Upper lobe of right lung (tissue), 1 donor: ENCODE results near the gene BOC. TPM values are rescaled to one million over a fixed set of nuclear protein-coding genes. Genes with fewer than 3 reads are reported as not detected.

ENCODE experiments used
- ATAC-seq: fragments of 200-7000 bp; cut with Tn5 transposase; one replicate; pipeline ENCODE4 v1.9.1; 2020; ENCODE audit warnings: mild to moderate bottlenecking, moderate library complexity
- DNase-seq: peaks from one replicate; pipeline ENCODE4 v3.0.0-alpha.2; 2020
- H3K27ac ChIP-seq: fragments of 200-600 bp; one replicate; pipeline ENCODE4 v1.8.0; 2022
- H3K27me3 ChIP-seq: fragments of 200-600 bp; one replicate; pipeline ENCODE4 v1.8.0; 2022; ENCODE audit warnings: mild to moderate bottlenecking
- H3K36me3 ChIP-seq: fragments of 200-600 bp; one replicate; pipeline ENCODE4 v1.8.0; 2022
- H3K4me1 ChIP-seq: fragments of 200-600 bp; one replicate; pipeline ENCODE4 v1.8.0; 2022
- H3K4me3 ChIP-seq: fragments of 200-600 bp; one replicate; pipeline ENCODE4 v1.8.0; 2022; ENCODE audit warnings: mild to moderate bottlenecking
- H3K9me3 ChIP-seq: fragments of 200-600 bp; one replicate; pipeline ENCODE4 v1.8.0; 2022
- CTCF ChIP-seq: fragments of 200-600 bp; IDR thresholded peaks from one replicate; pipeline ENCODE4 v1.8.0; 2022; ENCODE audit warnings: antibody characterized with exemption
- intact Hi-C: fragments of 100-400 bp; cut with DNase I; formaldehyde crosslinking; loops from one replicate; pipeline ENCODE4 v1.11.0; 2022
- total RNA-seq: library from RNA; stranded (reverse); fragmentation: NEBNext Ultra II Directional; extraction: Animal tissue kit (Norgen Biotek cat#: 25700); gene quantifications from one replicate; pipeline ENCODE4 v1.2.1, GENCODE V29; 2021
- donor health status: DM: no; HTN: yes; CAD: no; lungs with severe emphysema.

BOC gene
- total RNA-seq, 1 donor from 2014 or later = 6.1 TPM

GRCh38 chr3:113295463-113295862 lies 84.1 kb downstream of the BOC start:
- Histone ChIP-seq H3K36me3 (no peaks in the 10 kb centered on the region), H3K27ac (no peak overlapping the region), H3K4me3 (no peak overlapping the region), H3K4me1 (no peaks in the 10 kb centered on the region), H3K9me3 (no peaks in the 10 kb centered on the region), H3K27me3 (no peaks in the 10 kb centered on the region)
- ATAC-seq (no peak), DNase-seq (no peak)
- intact Hi-C loops = no loop called here
- no peak for TF ChIP-seq CTCF

- Histone ChIP-seq H3K9me3 (no peaks in the 10 kb centered on the region), H3K27me3 (no peaks in the 10 kb centered on the region), H3K4me1 (no peaks in the 10 kb centered on the region), H3K27ac (no peak overlapping the region), H3K36me3 (no peaks in the 10 kb centered on the region), H3K4me3 (no peak overlapping the region)
- no peak for DNase-seq
- TF ChIP-seq CTCF = no peak
- intact Hi-C loops = no loop called here
- ATAC-seq = no peak
Measured at GRCh38 chr3:113297287-113297686, 85.9 kb downstream of the BOC start.

- no peaks in the 10 kb centered on the region for H3K4me1 ChIP-seq
- H3K27me3 ChIP-seq = no peaks in the 10 kb centered on the region
- TF ChIP-seq CTCF = no peak
- DNase-seq (no peak), ATAC-seq (no peak)
- no peak overlapping the region for H3K27ac ChIP-seq
- no peak overlapping the region for H3K4me3 ChIP-seq
- no peaks in the 10 kb centered on the region for H3K36me3 ChIP-seq
- H3K9me3 ChIP-seq = no peaks in the 10 kb centered on the region
- intact Hi-C loops = no loop called here
Measured at GRCh38 chr3:113297841-113298240, 86.5 kb downstream of the BOC start.

GRCh38 chr3:113300596-113300995 lies 89.2 kb downstream of the BOC start:
- Histone ChIP-seq H3K36me3 (no peaks in the 10 kb centered on the region), H3K9me3 (no peaks in the 10 kb centered on the region), H3K4me1 (no peaks in the 10 kb centered on the region), H3K27me3 (no peaks in the 10 kb centered on the region), H3K4me3 (no peak overlapping the region), H3K27ac (no peak overlapping the region)
- ATAC-seq (no peak), DNase-seq (no peak)
- no peak for TF ChIP-seq CTCF
- intact Hi-C loops = no loop called here

- intact Hi-C loops = no loop called here
- H3K9me3 ChIP-seq = no peaks in the 10 kb centered on the region
- DNase-seq (no peak), ATAC-seq (no peak)
- no peaks in the 10 kb centered on the region for H3K4me1 ChIP-seq
- H3K4me3 ChIP-seq = no peak overlapping the region
- peaks cover 5% of the 10 kb centered on the region for H3K36me3 ChIP-seq
- TF ChIP-seq CTCF = no peak
- H3K27ac ChIP-seq = no peak overlapping the region
- no peaks in the 10 kb centered on the region for H3K27me3 ChIP-seq
Measured at GRCh38 chr3:113304102-113304501, 92.7 kb downstream of the BOC start.

GRCh38 chr3:113304856-113305540 lies 93.6 kb downstream of the BOC start:
- intact Hi-C loops = no loop called here
- ATAC-seq = no peak
- Histone ChIP-seq H3K27ac (no peak overlapping the region), H3K9me3 (no peaks in the 10 kb centered on the region), H3K4me1 (no peaks in the 10 kb centered on the region), H3K4me3 (no peak overlapping the region), H3K27me3 (no peaks in the 10 kb centered on the region), H3K36me3 (peaks cover 5% of the 10 kb centered on the region)
- no peak for DNase-seq
- no peak for TF ChIP-seq CTCF
